ENCODE measurements around the gene TTC21A.

- TF ChIP-seq, protein P1, sequence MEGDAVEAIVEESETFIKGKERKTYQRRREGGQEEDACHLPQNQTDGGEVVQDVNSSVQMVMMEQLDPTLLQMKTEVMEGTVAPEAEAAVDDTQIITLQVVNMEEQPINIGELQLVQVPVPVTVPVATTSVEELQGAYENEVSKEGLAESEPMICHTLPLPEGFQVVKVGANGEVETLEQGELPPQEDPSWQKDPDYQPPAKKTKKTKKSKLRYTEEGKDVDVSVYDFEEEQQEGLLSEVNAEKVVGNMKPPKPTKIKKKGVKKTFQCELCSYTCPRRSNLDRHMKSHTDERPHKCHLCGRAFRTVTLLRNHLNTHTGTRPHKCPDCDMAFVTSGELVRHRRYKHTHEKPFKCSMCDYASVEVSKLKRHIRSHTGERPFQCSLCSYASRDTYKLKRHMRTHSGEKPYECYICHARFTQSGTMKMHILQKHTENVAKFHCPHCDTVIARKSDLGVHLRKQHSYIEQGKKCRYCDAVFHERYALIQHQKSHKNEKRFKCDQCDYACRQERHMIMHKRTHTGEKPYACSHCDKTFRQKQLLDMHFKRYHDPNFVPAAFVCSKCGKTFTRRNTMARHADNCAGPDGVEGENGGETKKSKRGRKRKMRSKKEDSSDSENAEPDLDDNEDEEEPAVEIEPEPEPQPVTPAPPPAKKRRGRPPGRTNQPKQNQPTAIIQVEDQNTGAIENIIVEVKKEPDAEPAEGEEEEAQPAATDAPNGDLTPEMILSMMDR (conservative IDR thresholded peaks at IDR 0.05), result no peak
- no peak for TF ChIP-seq EZH2 (IDR thresholded peaks at IDR 0.05; ENCODE audit: low read depth)
Observed at GRCh38 chr3:39178553-39178952, 71.1 kb downstream of the TTC21A start.

Data from PC-9 (cell line).